Activated CD4-positive, alpha-beta T cell treated with anti-CD3 and anti-CD28 coated beads, Interleukin-2, amount 50 U/mL, for 16 hours (primary cell): Measurements from ENCODE around the gene SYDE1.

Experiments used
- DNase-seq: peaks from one replicate; pipeline ENCODE4 v3.0.0-alpha.2; 2020

SYDE1 gene

DNA sequence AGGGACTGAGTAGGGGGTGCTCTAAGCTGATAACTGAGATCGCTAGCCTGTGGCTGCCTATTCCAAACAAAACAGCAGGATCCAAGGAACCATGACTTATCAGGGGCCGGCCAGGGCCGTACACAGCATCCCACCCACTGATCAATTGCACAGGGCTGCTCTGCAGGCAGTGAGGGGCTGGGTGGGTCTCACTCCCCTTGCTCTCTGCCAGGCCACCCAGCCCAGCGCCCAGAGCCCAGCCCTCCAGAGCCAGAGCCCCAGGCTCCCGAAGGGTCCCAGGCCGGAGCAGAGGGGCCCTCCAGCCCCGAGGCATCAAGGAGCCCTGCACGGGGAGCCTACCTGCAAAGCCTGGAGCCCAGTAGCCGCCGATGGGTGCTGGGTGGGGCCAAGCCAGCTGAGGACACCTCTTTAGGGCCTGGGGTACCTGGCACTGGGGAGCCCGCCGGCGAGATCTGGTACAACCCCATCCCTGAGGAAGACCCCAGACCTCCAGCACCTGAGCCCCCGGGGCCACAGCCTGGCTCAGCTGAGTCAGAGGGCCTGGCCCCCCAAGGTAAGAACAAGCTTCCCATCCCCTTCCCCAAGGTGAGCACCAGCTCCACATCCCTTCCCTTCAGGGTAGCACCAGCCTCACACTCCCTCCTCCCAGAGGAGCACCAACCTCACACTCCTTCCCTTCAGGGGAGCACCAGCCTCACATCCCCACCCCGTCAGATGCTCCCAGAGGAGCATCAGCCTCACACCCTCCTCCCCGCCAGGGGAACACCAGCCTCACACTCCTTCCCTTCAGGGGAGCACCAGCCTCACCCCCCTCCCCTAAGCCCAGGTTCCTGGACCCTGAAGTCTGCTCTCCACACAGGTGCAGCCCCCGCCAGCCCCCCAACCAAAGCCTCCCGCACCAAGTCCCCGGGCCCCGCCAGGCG is 1.9 kb downstream of the SYDE1 start:
- no peak for DNase-seq

DNA sequence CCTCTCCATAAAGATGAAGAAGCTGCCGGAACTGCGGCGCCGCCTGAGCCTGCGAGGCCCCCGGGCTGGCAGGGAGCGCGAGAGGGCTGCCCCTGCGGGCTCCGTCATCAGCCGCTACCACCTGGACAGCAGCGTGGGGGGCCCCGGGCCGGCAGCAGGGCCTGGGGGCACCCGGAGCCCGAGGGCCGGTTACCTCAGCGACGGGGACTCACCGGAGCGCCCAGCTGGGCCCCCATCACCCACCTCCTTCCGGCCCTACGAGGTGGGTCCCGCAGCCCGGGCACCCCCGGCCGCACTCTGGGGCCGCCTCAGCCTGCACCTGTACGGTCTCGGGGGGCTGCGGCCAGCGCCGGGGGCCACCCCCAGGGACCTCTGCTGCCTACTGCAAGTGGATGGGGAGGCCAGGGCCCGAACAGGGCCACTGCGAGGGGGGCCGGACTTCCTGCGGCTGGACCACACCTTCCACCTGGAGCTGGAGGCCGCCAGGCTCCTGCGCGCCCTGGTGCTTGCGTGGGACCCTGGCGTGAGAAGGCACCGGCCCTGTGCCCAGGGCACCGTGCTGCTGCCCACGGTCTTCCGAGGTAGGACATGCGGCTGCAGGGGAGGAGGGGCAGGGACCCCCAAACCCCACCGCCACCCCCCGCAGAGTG is 2.7 kb downstream of the SYDE1 start:
- DNase-seq: no peak

DNA sequence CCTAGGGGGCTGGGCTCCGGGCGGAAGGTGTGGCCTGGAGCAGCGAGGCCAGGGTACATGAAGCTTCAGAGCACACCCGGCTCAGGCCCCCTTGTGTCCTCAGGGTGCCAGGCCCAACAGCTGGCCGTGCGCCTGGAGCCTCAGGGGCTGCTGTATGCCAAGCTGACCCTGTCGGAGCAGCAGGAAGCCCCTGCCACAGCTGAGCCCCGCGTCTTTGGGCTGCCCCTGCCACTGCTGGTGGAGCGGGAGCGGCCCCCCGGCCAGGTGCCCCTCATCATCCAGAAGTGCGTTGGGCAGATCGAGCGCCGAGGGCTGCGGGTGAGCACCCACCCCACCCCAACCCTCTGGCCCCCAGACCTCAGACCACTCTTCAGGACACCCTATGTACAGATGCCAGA is 3.2 kb downstream of the SYDE1 start:
- DNase-seq: no peak

DNA sequence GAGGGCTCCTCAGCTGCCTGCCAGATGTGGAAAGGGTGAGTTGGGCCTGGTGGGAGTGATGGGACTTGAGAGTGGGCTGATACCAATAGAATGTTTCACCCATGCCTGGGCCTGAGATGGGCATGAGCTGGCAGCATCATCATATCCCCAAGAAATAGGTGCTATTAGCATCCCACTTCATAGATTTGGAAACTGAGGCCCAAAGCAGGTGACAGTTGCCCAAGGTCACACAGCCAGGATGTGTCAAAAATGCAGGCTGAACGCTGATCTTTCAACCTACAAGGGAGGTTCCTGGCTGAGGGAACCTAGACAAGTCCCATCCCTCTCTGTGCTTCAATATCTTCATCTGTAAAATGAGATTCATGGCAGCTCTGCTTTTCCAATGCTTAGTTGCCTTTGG is 4.6 kb downstream of the SYDE1 start:
- DNase-seq: no peak

DNA sequence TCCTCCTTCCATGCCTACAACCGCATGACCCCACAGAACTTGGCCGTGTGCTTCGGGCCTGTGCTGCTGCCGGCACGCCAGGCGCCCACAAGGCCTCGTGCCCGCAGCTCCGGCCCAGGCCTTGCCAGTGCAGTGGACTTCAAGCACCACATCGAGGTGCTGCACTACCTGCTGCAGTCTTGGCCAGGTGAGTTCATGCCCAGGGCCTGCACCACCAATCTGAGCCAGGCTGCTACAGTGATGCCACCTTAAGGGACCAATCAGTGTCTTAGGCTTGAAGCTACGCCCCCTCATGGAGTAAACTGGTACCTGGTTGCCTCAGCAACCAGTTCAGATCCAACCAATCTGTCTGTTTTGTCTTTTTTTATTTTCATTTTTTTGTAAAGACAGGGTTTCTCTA is 5.2 kb downstream of the SYDE1 start:
- DNase-seq: no peak

DNA sequence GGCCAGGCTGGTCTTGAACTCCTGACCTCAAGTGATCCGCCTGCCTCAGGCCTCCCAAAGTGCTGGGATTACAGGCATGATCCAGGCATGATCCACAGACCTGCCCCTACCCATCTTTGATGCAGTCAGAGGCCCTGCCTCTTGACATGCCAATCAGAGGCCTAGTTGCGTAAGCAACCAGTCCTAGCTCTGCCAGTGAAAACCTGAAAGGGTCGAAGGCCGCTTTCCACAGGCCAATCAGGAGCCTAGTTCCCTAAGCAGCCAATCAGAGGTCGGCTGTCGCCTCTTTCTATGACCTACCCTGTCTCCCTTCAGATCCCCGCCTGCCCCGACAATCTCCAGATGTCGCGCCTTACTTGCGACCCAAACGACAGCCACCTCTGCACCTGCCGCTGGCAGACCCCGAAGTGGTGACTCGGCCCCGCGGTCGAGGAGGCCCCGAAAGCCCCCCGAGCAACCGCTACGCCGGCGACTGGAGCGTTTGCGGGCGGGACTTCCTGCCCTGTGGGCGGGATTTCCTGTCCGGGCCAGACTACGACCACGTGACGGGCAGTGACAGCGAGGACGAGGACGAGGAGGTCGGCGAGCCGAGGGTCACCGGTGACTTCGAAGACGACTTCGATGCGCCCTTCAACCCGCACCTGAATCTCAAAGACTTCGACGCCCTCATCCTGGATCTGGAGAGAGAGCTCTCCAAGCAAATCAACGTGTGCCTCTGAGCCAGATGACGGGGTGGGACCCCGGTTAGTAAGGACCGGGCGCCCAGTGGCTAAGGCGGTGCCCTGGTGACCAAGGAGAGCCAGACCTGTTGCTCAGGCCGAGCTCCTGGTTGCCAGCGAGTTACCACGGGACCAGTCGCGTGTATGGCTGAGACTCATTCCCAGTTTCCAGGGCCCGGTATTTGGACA is 6.3 kb downstream of the SYDE1 start:
- DNase-seq: no peak

DNA sequence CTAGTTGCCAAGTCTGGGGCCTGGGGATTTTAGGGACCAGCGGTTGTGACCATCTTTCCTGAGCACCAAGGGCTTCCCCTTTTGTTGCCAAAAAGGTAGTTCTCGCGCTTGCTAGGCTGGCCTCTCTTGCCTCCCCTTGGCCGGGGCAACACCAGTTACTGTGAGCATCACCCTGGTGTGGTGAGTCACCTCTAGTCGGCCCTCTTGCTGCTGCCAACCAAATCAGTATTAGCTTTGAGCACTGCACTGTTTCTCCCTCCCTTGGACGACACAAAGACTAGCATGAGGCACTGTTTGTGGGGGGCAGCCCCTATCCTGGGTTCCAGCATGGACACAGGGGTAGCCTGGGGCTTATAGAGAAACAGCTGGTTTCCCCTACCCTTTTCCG is 6.9 kb downstream of the SYDE1 start:
- DNase-seq: no peak

DNA sequence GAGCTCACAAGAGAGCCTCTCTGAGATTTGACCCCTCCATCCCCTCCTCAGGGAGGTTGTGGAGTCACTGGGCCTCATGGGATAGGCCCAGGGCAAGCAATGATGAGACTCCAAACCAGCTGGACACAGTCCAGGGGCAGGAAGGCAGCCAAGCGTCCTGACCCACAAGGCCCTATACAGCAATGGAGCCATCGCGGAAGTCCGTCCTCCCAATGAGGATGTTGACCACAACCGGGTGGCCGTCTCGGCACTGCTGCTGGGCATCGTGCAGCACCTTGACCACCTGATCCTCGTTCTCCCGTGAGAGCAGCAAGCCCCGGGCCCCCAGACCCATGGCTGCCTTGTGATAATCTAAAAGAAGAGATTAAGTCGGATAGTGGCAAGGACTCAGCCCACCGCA is 7.9 kb downstream of the SYDE1 start:
- DNase-seq: no peak

DNA sequence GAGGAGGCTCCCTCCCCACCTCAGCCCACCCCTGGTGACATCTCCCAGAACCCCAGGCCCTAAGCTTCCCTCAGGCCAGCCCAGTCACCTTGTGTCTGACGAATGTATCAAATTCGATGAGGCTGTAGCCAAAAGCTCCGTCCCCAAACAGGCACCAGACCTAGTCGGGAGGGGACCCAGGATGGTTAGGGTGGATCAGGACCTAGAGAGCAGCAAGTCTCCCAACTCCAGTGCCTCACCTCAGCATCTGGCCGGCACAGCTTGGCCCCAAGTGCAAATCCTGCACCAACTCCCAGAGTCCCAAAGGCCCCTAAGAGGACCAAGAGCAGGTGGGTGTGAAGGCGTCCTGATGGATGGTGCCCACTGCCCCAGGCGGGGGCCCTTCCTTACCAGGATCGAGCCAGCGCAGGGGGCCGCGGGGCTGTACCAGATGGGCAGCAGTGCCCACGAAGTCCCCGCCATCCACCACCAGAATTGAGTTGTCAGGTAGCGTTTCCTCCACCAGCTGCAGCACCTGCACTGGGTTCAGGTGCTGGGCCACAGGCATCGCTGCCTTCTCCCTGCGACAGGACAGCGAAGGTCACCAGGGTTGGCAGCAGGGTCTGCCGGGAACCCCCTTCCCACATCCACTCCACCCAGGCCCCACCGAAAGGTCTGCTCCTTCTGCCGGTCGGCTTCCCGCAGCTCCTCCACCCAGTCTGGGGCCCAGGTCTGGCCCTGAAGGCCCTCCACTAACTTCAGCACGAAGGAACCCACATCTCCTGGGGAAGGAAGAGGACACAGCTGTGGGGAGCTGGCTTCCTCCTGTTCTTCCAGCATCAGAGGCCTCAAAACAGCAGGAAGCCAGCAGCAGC is 8.8 kb downstream of the SYDE1 start:
- no peak for DNase-seq

DNA sequence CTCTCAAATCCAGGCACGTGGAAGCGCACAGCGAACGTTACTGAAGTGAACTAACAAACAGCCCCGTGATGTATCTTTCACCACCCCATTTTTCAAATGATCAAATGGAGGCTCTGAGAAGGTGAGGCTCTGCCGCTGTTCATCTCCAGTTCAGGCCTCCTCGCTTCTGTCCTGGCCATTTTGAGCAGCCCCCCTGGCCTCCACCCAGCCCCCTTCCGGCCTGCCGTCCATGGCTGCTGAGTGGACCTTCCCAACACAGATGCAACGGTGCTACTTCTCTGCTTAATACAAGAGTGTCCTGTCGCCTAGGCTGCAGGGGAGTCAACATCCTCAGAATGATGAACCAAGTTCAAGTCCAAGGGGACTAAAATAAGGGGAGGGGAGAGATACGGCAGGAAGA is 9.7 kb downstream of the SYDE1 start:
- DNase-seq: no peak

DNA sequence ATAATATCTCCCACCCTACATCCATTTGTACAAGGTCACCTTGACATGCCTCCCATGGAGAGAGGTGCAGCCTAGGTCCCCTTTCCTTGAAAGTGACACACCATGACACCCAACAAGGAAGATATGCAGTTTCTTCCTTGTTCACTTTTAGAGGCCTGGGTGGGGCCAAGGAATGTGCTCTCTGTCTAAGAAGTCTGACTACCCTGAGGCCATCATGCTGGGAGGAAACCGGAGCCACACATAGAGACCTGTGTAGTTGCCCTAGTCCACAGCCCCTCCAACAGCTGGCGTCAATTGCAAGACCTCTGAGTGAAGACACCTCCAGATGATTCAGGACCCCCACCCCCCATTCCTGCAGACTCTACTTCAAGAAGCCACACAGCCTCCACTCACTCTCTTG is 11.0 kb downstream of the SYDE1 start:
- DNase-seq: no peak

DNA sequence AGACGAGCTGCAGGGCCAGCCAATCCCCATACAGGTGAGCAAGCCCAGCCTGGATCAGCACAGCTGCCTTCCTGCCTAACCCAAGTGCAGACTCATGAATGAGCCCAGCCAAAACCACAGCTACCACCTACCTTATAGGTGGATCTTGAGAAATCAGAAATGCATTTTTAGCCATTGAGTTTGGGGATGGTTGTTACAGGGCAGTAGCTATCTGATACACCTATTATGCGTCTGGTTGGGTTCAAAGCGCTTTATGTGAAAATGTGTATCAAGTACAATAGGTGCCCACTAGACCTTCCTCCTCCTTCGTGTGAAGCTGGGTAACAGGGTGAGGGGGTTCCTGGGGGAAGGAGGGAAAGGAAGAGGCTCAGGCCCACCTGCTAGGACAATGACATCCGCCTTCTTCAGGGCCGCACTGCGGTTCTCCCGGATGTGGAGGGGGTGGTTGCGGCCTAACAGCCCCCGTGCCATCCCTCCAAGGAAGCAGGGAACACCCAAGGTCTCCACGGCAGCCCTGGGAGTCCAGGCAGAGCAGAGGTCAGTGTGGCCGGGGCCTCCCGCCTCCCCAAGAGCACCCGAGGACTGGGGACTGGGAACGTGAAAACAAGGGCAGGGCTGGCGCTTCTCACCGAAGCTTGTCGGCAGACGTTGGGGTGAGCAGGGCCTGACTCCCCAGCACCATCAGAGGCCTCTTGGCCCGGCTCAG is 11.7 kb downstream of the SYDE1 start:
- DNase-seq: no peak

DNA sequence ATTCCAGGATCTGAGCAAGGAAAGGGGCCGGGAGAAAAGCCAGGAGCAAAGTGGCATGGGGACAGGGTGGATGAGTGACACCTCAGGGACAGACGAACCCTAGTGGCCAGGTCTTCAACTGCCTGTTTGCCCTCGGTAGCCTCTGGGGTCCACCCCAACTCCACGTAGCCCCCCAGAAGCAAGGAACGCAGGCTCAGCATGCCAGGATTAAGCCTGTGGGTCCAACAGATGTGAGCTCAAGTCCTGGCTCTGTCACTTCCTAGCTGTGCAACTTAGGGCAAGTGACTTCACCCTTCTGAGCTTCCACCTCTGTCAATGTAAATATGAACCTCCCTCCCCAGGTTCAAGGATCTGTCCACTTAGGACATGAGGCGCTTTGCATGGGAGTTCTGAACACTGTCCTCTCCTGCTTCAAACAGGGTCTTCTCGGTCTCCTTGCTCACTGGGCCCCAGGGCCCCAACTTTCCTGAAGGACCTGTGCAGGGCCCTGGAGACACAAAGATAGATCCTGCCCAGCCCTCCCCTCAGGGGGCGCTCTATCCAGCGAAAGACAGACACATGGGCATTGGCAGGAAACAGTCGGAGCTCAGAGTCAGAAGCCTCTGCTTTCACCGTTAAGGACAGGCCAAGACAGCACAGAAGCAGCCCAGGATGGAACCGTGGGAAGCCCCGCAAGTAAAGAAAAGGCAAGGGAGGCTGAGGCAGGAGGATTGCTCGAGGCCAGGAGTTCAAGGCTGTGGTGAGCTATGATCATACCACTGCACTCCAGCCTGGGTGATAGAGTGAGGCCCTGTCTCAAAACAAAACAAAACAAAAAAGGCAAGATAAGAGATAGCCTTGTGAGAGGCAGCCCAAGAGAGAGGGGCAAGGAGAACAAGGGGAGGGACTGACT is 13.2 kb downstream of the SYDE1 start:
- no peak for DNase-seq

DNA sequence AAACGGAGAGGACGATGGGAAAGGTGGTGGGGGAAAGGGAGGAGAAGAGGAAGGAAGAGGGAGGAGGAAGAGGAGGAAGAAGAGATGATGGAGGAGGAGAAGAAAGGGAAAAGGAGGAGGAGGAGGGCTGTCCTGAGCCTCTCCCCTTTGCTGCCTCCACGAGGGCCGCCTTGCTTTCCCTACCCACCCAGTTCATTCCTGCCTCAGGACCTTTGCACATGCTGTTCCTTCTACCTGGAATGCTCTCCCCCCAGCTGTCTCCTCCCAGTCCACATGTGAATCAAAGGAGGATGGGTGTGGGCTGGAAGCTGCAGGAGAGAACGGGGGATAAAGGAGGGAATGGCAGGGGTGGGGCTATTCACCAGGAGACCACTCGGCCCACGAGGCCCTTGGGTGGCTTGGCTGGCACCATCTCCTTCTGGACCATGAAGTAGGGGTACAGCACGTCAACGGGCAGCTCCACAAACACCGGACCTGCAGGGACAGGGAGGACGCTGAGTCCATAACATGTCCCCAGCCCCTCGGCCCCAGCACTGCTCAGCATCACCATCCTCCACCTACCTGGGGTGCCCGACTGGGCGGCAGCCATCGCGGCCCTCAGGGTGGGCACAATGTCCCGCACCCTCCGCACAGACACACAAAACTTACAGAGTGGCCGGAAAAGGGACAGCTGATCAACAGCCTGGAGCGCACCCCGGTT is 15.3 kb downstream of the SYDE1 start:
- no peak for DNase-seq

DNA sequence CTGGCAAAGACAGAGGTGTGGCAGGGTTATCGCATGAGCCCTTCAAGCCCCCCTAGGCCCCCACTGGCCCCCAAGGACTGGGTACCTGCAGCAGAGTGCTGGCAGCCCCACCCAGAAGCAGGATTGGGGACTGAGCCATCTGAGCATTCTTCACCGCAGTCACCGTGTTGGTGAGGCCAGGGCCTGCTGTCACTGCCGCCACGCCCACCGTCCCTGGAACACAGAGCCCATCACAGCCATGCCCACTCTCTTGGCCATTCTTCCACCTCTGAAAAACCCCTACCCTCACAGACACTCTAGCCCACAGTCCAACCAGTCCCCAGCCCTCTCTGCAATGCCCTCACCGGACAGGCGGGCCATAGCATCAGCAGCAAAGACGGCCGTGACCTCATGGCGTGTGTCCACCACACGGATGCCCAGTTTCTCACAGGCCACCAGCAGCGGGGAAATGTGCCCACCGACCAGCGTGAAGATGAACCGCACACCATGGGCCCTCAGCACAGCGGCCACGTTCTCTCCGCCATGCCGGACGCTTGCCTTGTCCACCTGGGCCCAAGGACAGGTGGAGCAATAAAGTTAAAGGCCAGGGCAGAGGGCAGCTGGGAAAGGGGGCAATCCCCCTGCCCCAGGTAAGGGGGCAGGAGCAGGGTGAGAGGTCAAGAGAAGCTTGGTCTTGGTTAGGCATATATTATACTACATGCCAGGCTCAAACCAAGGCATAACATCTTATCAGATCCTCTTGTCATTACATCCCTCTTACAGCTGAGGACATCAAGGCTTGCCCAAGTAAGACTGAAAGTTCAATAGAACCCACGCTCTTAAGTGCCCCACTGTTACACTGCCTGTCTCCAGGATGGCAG is 16.1 kb downstream of the SYDE1 start:
- DNase-seq: no peak

DNA sequence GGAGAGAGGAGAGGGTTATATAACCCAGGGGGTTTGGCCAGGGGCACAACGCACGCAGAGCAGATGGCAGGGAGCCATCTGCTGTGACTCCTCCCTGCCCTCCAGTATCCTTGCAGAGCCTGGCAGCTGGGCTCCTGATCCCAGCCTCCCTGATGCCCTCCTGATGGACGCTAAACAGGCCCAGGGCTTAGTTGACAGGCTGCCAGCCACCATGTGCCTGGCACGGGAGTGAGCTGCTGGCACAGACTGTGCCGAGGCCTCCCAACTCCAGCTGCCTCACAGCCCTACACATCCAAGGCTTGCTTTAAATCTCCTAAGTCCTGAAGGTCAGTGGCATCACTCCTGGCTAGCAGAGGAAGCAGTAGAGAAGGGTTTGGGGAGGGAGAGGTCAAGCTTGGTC is 16.7 kb downstream of the SYDE1 start:
- no peak for DNase-seq

DNA sequence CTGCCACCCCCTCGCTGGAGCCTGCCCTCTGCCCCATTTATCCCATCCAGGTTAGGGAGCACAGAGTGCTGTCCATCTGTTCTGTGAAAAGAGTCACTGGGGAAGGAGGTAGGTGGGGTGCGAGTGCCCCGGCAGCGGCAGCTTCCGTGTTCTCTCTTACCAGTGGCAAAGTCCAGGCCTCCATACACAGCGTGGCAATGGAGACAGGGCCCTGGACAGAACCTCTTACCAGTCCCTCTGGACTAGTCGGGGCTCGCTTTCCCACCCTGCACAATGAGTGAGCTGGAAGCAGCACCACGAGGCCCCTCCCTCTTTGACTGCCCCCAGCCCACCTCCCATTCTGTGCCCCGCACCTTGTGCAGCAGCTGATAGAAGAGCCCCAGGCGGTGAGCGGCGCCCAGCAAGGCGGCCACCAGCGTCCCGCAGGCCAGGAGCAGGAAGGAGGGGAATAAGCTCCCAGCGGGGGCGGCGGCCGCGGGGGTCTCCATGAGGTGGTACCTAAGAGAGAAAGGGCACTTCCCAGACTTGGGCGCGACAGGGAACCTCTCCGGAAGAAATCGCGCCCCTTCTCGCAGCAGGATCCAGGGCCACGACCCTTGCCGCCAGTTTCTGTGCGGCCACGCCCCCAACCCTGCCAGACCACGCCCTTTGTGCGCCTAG is 17.5 kb downstream of the SYDE1 start:
- peak; percentile 5 for DNase-seq

DNA sequence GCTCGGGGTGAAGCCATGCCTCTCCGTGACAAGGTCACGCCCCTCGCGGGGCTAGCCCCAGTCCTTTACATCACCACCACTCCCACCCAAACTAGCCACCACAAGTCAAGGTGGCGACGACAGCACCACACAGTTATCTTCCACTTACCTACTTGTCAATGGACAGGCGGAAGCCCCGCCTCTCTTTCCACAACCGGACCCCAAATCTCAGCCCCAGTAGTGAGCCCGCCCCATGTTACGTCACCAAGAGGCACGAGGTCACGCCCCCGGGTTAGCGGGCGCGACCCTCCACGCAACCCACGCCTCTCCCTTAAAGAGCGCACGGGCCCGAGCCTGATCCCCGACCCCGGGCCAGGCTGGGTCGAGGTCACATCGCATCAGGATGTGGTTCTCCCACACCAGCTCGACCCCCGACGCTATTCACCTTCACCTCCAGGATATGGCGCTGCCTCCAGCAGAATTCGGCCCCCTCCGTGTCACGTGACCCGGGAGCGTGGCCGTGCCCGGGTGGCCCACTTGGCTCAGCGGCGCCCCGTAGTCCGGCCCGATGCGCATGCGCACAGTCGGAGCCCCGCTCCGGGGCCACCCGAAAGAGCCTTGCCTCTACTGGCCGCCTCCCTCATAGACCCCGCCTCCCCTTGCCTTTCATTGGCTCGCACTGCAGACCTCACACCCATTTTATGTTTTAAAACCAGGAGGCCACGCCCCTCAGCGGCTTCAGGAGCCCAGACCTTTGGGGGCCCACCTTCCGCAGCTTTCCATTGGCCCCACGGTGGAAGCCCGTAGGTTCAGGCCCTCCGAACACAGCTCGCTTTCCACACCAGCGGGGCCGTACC is 18.2 kb downstream of the SYDE1 start:
- DNase-seq: peak; percentile 99
